Measurements from ENCODE around the gene KCTD10. TPM values are rescaled to one million over a fixed set of nuclear protein-coding genes. Genes with fewer than 3 reads are reported as not detected.

Gene KCTD10
- total RNA-seq, 2 experiments from 2014 or later = 35.0 to 41.8 TPM

DNA sequence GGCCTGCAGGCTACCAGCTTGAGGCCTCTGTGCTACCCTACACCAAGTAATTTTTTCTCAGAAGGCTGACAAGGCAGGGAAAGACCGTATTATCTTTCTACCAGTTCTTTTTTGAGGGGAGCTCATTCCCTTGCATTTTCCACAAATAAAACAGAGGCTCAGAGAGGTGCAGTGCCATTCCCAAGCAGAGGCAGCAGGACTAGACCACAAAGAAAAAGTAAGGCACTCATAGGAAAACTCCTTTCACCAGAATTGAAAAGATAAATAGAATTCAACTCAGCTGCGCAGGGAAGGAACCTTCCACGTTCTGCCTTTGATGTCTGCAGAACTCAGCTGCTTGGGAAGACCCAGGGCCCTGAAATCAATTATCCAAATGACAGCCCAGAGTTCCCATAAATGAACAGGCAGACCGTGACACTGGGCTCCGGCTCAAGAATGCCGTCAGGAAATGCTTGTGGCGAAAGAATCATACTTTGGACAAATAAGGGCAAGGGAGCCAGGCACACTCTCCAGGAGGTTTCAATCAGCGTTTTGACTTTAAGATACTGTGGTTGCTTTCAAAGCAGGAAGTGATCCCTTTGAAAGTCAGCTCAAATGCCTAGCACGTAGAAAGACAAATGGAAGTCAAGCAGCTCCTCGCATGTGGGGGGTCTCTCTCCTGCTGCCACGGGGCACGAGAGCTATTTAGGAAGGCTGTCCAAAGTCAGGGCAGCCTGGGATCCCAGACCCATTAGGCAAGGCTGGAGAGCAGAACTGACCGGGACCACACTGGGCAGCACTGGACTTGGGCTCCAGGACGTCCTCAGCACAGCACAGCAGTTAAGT, 14.0 kb downstream of the KCTD10 start:
- no peaks in the 10 kb centered on the region for H3K9me3 Mint-ChIP-seq
- POLR2A ChIA-PET = no interaction called here
- peaks cover 14% of the 10 kb centered on the region for H3K36me3 Mint-ChIP-seq (ENCODE audit: low read depth)
- peak overlapping the region; percentile 12 for H3K4me3 Mint-ChIP-seq
- peaks cover 52% of the 10 kb centered on the region for H3K4me1 Mint-ChIP-seq
- H3K27me3 Mint-ChIP-seq = no peaks in the 10 kb centered on the region
- DNase-seq = peak; percentile 12
- H3K27ac Mint-ChIP-seq = peak overlapping the region; percentile 85
- CTCF ChIA-PET = interaction anchor here (0.9 to 1.4 kb wide), 4 partner anchors 9 to 33 kb away, joined by 3 to 4 read pairs (median 4); no protein-coding TSS in a partner anchor

DNA sequence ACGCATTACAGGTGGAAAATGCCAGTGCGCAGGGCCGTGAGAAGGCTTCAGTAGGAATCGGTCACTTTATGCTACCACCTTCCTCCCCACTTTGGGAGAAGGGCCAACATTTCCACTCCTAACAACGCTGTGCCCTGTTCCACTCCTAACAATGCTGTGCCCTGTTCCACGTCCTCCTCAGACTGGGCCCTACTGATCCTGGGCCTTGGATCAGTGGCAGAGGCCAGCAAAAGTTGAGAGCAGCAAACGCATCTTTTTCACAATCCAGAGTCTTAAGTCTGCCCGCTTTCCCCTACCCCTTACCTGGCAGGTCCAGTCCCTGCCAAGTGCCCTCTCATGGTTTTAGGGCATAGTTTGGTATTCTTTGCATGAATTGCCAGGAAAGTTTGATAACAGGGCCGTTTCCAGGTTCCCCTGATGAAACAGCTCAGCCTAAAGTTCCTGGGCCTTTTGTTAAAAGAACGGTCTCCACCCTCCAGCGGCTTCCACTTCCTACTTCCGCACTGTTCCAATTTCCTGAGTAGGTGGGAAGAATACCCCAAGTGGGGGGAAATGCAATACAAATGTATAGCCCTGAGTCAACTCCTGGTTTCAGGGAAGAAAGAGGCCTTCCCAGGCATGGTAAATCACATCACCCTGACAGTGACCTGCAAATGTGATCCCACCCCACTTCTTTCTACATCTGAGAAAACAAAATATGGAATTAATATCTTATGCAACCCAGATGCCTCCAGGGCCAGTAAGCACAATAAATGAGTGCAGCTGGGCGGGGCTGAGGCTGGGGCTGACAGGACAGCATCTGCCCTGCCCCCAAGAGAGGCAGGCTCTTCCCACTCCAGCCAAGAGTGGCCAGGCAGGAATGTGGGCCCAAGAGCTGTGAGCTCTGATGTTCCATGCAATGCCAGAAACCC, 15.0 kb downstream of the KCTD10 start:
- no peaks in the 10 kb centered on the region for H3K27me3 Mint-ChIP-seq
- no peak overlapping the region for H3K4me3 Mint-ChIP-seq
- no peak for DNase-seq
- CTCF ChIA-PET = interaction anchor here (0.9 to 1.6 kb wide), 5 partner anchors 8 to 32 kb away, joined by 3 to 4 read pairs (median 3); no protein-coding TSS in a partner anchor
- POLR2A ChIA-PET = no interaction called here
- H3K27ac Mint-ChIP-seq = peak overlapping the region; percentile 85
- H3K9me3 Mint-ChIP-seq = no peaks in the 10 kb centered on the region
- H3K36me3 Mint-ChIP-seq (ENCODE audit: low read depth) = peaks cover 16% of the 10 kb centered on the region
- H3K4me1 Mint-ChIP-seq = peaks cover 53% of the 10 kb centered on the region

GRCh38 chr12:109461049-109461845, 15.9 kb downstream of the KCTD10 start:
- Mint-ChIP-seq H3K4me1 (peaks cover 53% of the 10 kb centered on the region), H3K27ac (peak overlapping the region; percentile 50), H3K9me3 (no peaks in the 10 kb centered on the region), H3K4me3 (no peak overlapping the region), H3K27me3 (no peaks in the 10 kb centered on the region), H3K36me3 (ENCODE audit: low read depth) (peaks cover 20% of the 10 kb centered on the region)
- DNase-seq = no peak
- POLR2A ChIA-PET = no interaction called here
- CTCF ChIA-PET = interaction anchor here (1.4 to 1.6 kb wide), 3 partner anchors 12 to 31 kb away, joined by 3 read pairs; no protein-coding TSS in a partner anchor

DNA sequence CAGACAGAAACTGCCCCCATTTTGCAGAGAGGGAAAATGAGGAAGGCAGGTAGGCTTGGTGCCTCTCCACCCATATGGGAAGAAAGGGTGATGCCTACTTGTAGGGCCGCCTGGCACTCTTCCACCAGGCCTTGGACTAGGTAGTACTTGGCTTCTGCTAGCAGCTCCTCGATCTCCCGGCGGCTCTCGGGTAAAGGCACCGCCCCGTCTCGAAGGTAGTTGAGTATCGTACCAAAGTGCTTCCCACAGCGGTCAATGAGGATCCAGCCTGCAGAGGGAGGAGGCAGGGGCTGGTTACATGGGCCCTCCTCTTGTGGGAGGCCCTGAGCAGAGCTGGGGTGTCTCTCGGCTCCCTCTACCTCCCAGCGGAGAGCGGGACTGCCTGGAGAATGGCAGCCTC, 16.6 kb downstream of the KCTD10 start:
- POLR2A ChIA-PET = no interaction called here
- Mint-ChIP-seq H3K27ac (peak overlapping the region; percentile 10), H3K36me3 (ENCODE audit: low read depth) (peaks cover 25% of the 10 kb centered on the region), H3K4me1 (peaks cover 53% of the 10 kb centered on the region), H3K4me3 (no peak overlapping the region), H3K9me3 (no peaks in the 10 kb centered on the region), H3K27me3 (no peaks in the 10 kb centered on the region)
- CTCF ChIA-PET = interaction anchor here (1.5 kb wide), 1 partner anchor 13 kb away, joined by 3 read pairs; no protein-coding TSS in a partner anchor
- DNase-seq = no peak

- Mint-ChIP-seq H3K4me3 (no peak overlapping the region), H3K27me3 (no peaks in the 10 kb centered on the region), H3K9me3 (no peaks in the 10 kb centered on the region), H3K4me1 (peaks cover 51% of the 10 kb centered on the region), H3K36me3 (ENCODE audit: low read depth) (peaks cover 29% of the 10 kb centered on the region), H3K27ac (peak overlapping the region; percentile 52)
- no peak for DNase-seq
- POLR2A ChIA-PET = no interaction called here
- CTCF ChIA-PET = no interaction called here
These were observed 17.9 kb downstream of the KCTD10 start for GRCh38 chr12:109459247-109459646.

DNA sequence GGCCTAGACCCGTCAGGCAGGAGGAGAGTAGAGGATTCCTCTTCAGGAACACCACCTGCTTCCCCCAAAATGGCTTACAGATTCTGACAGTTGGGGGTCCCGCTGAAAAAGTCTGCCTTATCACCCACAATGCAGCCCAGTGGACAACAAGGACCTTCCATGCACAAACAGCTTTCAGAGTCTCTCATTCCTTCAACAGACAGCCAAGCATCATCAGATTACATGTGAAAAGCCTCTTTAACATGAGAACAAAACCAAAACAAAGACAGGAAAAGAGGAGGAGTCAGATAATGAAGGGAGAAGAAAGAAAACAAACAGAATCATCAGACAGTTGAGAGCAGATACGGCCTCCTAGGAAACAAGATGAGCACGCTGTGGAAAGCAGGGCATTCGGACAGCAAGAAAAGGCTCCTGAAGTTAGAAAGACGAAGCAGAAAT, 18.3 kb downstream of the KCTD10 start:
- no peak overlapping the region for H3K4me3 Mint-ChIP-seq
- H3K4me1 Mint-ChIP-seq = peaks cover 47% of the 10 kb centered on the region
- H3K27me3 Mint-ChIP-seq = no peaks in the 10 kb centered on the region
- ChIA-PET CTCF (interaction anchor here (1.0 to 1.8 kb wide), 2 partner anchors 9 to 18 kb away, joined by 3 to 7 read pairs; partner anchors contain the start of genes KCTD10 and UBE3B), POLR2A (no interaction called here)
- no peak for DNase-seq
- no peaks in the 10 kb centered on the region for H3K9me3 Mint-ChIP-seq
- peak overlapping the region; percentile 52 for H3K27ac Mint-ChIP-seq
- peaks cover 33% of the 10 kb centered on the region for H3K36me3 Mint-ChIP-seq (ENCODE audit: low read depth)

- Mint-ChIP-seq H3K4me3 (no peak overlapping the region), H3K36me3 (ENCODE audit: low read depth) (peaks cover 38% of the 10 kb centered on the region), H3K27ac (peak overlapping the region; percentile 63), H3K4me1 (peaks cover 40% of the 10 kb centered on the region), H3K9me3 (no peaks in the 10 kb centered on the region), H3K27me3 (no peaks in the 10 kb centered on the region)
- POLR2A ChIA-PET = no interaction called here
- no peak for DNase-seq
- CTCF ChIA-PET = interaction anchor here (1.0 to 1.8 kb wide), 2 partner anchors 9 to 19 kb away, joined by 3 to 7 read pairs; partner anchors contain the start of genes KCTD10 and UBE3B
These were observed 19.0 kb downstream of the KCTD10 start for GRCh38 chr12:109458086-109458485.

- no peak for DNase-seq
- H3K4me1 Mint-ChIP-seq = peaks cover 26% of the 10 kb centered on the region
- H3K4me3 Mint-ChIP-seq = no peak overlapping the region
- CTCF ChIA-PET = interaction anchor here (1.0 to 2.0 kb wide), 2 partner anchors 11 to 21 kb away, joined by 3 to 5 read pairs; no protein-coding TSS in a partner anchor
- H3K27ac Mint-ChIP-seq = no peak overlapping the region
- POLR2A ChIA-PET = no interaction called here
- peaks cover 37% of the 10 kb centered on the region for H3K36me3 Mint-ChIP-seq (ENCODE audit: low read depth)
- H3K9me3 Mint-ChIP-seq = no peaks in the 10 kb centered on the region
- H3K27me3 Mint-ChIP-seq = no peaks in the 10 kb centered on the region
These were observed 21.4 kb downstream of the KCTD10 start for GRCh38 chr12:109455706-109456105.

DNA sequence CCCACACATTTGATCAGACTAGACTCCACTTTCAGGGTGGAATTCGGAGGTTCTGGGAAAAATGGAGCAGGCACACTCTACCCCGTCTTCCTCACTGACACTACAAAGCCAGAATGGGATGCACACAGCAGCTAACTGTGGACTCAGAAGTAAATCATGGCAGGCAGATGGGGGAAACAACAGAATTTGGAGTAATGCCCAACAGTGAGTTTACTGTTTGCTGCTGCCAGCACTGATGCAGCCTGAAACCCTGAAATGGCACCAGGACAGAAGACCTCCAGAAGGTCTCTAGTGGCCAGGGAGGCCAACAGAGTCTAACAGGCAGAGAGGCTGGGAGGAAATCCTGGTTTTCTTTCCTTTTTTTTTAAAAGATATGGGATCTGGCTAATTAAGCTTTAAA, 24.6 kb downstream of the KCTD10 start:
- no peak overlapping the region for H3K4me3 Mint-ChIP-seq
- H3K4me1 Mint-ChIP-seq = peaks cover 6% of the 10 kb centered on the region
- no peaks in the 10 kb centered on the region for H3K9me3 Mint-ChIP-seq
- ChIA-PET CTCF (interaction anchor here (1.3 kb wide), 1 partner anchor 9 kb away, joined by 3 read pairs; no protein-coding TSS in a partner anchor), POLR2A (no interaction called here)
- no peak for DNase-seq
- peak overlapping the region; percentile 20 for H3K27ac Mint-ChIP-seq
- no peaks in the 10 kb centered on the region for H3K27me3 Mint-ChIP-seq
- peaks cover 27% of the 10 kb centered on the region for H3K36me3 Mint-ChIP-seq (ENCODE audit: low read depth)

- no peaks in the 10 kb centered on the region for H3K27me3 Mint-ChIP-seq
- H3K9me3 Mint-ChIP-seq = no peaks in the 10 kb centered on the region
- H3K4me3 Mint-ChIP-seq = no peak overlapping the region
- H3K27ac Mint-ChIP-seq = peak overlapping the region; percentile 7
- H3K36me3 Mint-ChIP-seq (ENCODE audit: low read depth) = peaks cover 23% of the 10 kb centered on the region
- peaks cover 6% of the 10 kb centered on the region for H3K4me1 Mint-ChIP-seq
- POLR2A ChIA-PET = no interaction called here
- CTCF ChIA-PET = interaction anchor here (1.4 kb wide), 1 partner anchor 18 kb away, joined by 3 read pairs; no protein-coding TSS in a partner anchor
- DNase-seq = no peak
These were observed 25.7 kb downstream of the KCTD10 start for GRCh38 chr12:109451400-109451799.

GRCh38 chr12:109450980-109451379, 26.1 kb downstream of the KCTD10 start:
- no peak overlapping the region for H3K4me3 Mint-ChIP-seq
- no peaks in the 10 kb centered on the region for H3K27me3 Mint-ChIP-seq

More at GRCh38 chr12:109450980-109451379, 26.1 kb downstream of the KCTD10 start:
- Mint-ChIP-seq H3K27ac (peak overlapping the region; percentile 7), H3K4me1 (peaks cover 6% of the 10 kb centered on the region), H3K9me3 (no peaks in the 10 kb centered on the region), H3K36me3 (ENCODE audit: low read depth) (peaks cover 19% of the 10 kb centered on the region)
- POLR2A ChIA-PET = no interaction called here
- CTCF ChIA-PET = interaction anchor here (1.4 to 1.5 kb wide), 2 partner anchors 12 to 18 kb away, joined by 3 to 4 read pairs; no protein-coding TSS in a partner anchor
- DNase-seq = no peak
